ENCODE data around the gene PDZD2. TPM values are rescaled to one million over a fixed set of nuclear protein-coding genes. Genes with fewer than 3 reads are reported as not detected.

The PDZD2 gene
- total RNA-seq, 1 experiment from 2014 or later: 0.37 TPM

- H3K36me3 ChIP-seq (ENCODE audit: control insufficient read depth in 1 of 2, insufficient read depth in 2 of 2, low read length in 2 of 2): no peaks in the 10 kb centered on the region
- H3K4me1 ChIP-seq (ENCODE audit: control insufficient read depth in 1 of 2, insufficient read depth in 2 of 2, low read length in 2 of 2): no peaks in the 10 kb centered on the region
- ATAC-seq (no peak), DNase-seq (ENCODE audit: low read depth, low spot score) (no peak)
- no peak overlapping the region for H3K27ac ChIP-seq (ENCODE audit: low read depth, low read length)
- BruUV-seq (replicated peaks): no TSS peak
- H3K9ac ChIP-seq (ENCODE audit: low read length): no peak overlapping the region
- RAD21 ChIA-PET (ENCODE audit: low non-redundant PET in 1 of 2, low total read pairs in 2 of 2, uncharacterized antibody in 2 of 2, unreplicated experiment in 2 of 2): no interaction called here
- TF ChIP-seq MAX (IDR thresholded peaks at IDR 0.05) (no peak), RAD21 (IDR thresholded peaks at IDR 0.05; ENCODE audit: low read depth) (no peak), CEBPB (IDR thresholded peaks at IDR 0.05; ENCODE audit: low read depth) (no peak), FOSL1 (IDR thresholded peaks at IDR 0.05; ENCODE audit: low read depth) (no peak), SP1 (IDR thresholded peaks at IDR 0.05; ENCODE audit: low read depth) (no peak), ZFX (IDR thresholded peaks at IDR 0.05) (no peak), ELF1 (IDR thresholded peaks at IDR 0.05; ENCODE audit: borderline replicate concordance, low read depth) (no peak), CBX3 (IDR thresholded peaks at IDR 0.05; ENCODE audit: low read depth) (no peak), CTCF (IDR thresholded peaks at IDR 0.05 in 2 of 3, conservative IDR thresholded peaks at IDR 0.05 in 1 of 3; ENCODE audit: borderline replicate concordance in 1 of 3, insufficient read depth in 1 of 3, low read depth in 2 of 3, low read length in 2 of 3) (no peak), SIN3A (IDR thresholded peaks at IDR 0.05; ENCODE audit: low read depth) (no peak), POLR2A (IDR thresholded peaks at IDR 0.05; ENCODE audit: borderline replicate concordance, extremely low read depth, insufficient read depth, insufficient read length) (no peak), JUND (IDR thresholded peaks at IDR 0.05) (no peak), EZH2phosphoT487 (IDR thresholded peaks at IDR 0.05; ENCODE audit: borderline replicate concordance) (no peak), ZBTB33 (IDR thresholded peaks at IDR 0.05; ENCODE audit: extremely low read depth, insufficient replicate concordance, low read length) (no peak), EZH2 (IDR thresholded peaks at IDR 0.05) (no peak), REST (IDR thresholded peaks at IDR 0.05; ENCODE audit: low read depth) (no peak), POLR2AphosphoS5 (IDR thresholded peaks at IDR 0.05; ENCODE audit: low read depth, low read length) (no peak)
- intact Hi-C loops (cut with micrococcal nuclease): no loop called here
- no peaks in the 10 kb centered on the region for H3K9me3 ChIP-seq (ENCODE audit: control insufficient read depth in 1 of 2, insufficient read depth in 1 of 2, low read depth in 1 of 2, low read length in 2 of 2)
- no peak overlapping the region for H3K4me3 ChIP-seq (replicated peaks in 1 of 2; ENCODE audit: low read depth in 1 of 2, low read length in 2 of 2)
- H3K79me2 ChIP-seq (ENCODE audit: insufficient read depth, low read length): no peaks in the 10 kb centered on the region
- POLR2A ChIA-PET: no interaction called here
- H4K20me1 ChIP-seq (ENCODE audit: insufficient read depth): no peaks in the 10 kb centered on the region
- H2AFZ ChIP-seq (ENCODE audit: low read depth, low read length, poor library complexity, severe bottlenecking): no peak overlapping the region
- H3K9me2 ChIP-seq (ENCODE audit: insufficient read depth): no peaks in the 10 kb centered on the region
- no peak overlapping the region for H3K4me2 ChIP-seq (ENCODE audit: low read length)
- H3K27me3 ChIP-seq (ENCODE audit: insufficient read depth, low read length): peaks cover 19% of the 10 kb centered on the region
- CTCF ChIA-PET: interaction anchor here (1.1 kb wide), 1 partner anchor 210 kb away, joined by 4 read pairs; no protein-coding TSS in a partner anchor
These were observed 40.0 kb upstream of the PDZD2 start for GRCh38 chr5:31598640-31599611.
